Activated naive CD8-positive, alpha-beta T cell (primary cell): ENCODE results near the gene CYTIP.
A peak's percentile ranks its signal among the peaks of the same experiment; 100 is the strongest.
"Not testable (repeated sequence)": the region's sequence is repeated elsewhere in the genome, so short reads cannot be mapped to it uniquely, and the experiment has no call there.

ENCODE experiments used
- H3K27ac Mint-ChIP-seq: one replicate; pipeline ENCODE4 v1.8.0; 2021; ENCODE audit warnings: mixed read lengths
- H3K27me3 Mint-ChIP-seq: one replicate; pipeline ENCODE4 v1.8.0; 2021; ENCODE audit warnings: mixed read lengths
- H3K36me3 Mint-ChIP-seq: one replicate; pipeline ENCODE4 v1.8.0; 2021; ENCODE audit warnings: mixed read lengths
- H3K4me1 Mint-ChIP-seq: one replicate; pipeline ENCODE4 v1.8.0; 2021; ENCODE audit warnings: low read depth, mixed read lengths
- H3K4me3 Mint-ChIP-seq: one replicate; pipeline ENCODE4 v1.8.0; 2021; ENCODE audit warnings: mild to moderate bottlenecking, mixed read lengths
- H3K9me3 Mint-ChIP-seq: one replicate; pipeline ENCODE4 v1.8.0; 2021; ENCODE audit warnings: low read depth, mixed read lengths

Gene CYTIP

DNA sequence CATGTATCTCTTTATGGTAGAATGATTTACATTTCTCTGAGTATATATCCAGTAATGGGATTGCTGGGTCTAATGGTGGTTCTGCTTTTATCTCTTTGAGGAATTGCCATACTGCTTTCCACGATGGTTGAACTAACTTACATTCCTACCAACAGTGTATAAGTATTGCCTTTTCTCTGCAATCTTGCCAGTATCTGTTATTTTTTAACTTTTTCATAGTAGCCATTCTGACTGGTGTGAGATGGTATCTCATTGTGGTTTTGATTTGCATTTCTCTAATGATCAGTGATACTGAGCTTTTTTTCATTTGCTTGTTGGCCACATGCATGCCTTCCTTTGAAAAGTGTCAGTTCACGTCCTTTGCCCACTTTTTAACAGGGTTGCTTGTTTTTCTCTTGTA lies 55.1 kb downstream of the CYTIP start:
- Mint-ChIP-seq H3K4me3 (no peak overlapping the region), H3K4me1 (peaks cover 41% of the 10 kb centered on the region), H3K36me3 (peaks cover 37% of the 10 kb centered on the region), H3K27me3 (no peaks in the 10 kb centered on the region), H3K9me3 (peaks cover 38% of the 10 kb centered on the region), H3K27ac (peak overlapping the region; percentile 58)

DNA sequence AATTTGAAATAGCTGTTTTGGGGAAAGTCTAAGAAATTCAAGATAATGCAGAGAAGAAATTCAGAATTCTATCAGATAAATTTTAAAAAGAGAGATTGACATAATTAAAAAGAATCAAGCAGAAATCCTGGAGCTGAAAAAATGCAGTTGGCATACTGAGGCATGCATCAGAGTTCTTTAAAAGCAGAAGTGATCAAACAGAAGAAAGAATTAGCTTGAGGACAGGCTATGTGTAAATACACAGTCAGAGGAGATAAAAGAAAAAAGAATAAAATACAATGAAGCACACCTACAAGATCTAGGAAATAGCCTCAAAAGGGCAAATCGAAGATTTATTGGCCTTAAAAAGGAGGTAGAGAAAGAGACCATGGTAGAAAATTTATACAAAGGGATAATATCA lies 57.1 kb downstream of the CYTIP start:
- Mint-ChIP-seq H3K27ac (peak overlapping the region; percentile 75), H3K9me3 (peaks cover 31% of the 10 kb centered on the region), H3K4me3 (no peak overlapping the region), H3K27me3 (no peaks in the 10 kb centered on the region), H3K36me3 (peaks cover 31% of the 10 kb centered on the region), H3K4me1 (peaks cover 47% of the 10 kb centered on the region)

DNA sequence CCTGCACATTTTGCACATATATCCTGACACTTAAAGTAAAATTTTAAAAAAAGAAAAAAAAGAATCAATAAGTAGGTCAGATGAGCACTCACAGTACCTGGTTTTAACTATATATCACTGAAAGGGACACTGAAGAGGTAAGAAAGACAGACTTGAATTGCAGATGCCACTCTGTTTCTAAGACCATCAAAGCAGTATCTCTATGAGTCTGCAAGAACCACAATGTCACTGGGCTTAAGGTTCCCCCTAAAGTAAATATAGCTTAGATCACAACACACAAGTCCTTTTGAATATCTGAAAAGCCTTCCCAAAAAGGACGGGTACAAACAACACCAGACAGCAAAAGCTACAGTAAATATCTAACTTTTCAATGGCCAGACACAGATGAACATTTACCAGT lies 57.6 kb downstream of the CYTIP start:
- Mint-ChIP-seq H3K4me3 (no peak overlapping the region), H3K36me3 (peaks cover 28% of the 10 kb centered on the region), H3K27me3 (no peaks in the 10 kb centered on the region)

DNA sequence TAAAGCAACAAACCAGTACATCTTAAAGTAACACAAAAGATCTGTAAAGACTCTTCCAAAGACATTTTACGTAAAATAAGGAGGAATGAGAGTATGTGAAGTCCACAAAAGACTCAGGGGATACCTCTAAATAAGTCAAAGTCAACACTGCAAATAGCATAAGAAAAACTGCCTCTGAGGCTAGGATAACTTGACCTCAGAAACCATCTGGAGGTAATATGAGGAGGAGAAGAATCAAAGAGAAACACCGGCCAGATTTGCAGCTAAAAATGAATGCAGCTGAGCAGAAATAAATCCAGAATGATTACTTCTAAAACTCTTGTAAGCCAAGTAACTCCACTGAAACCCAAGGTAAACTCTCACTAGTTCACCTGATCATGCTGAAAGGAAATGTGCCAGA lies 66.0 kb downstream of the CYTIP start:
- no peak overlapping the region for H3K4me3 Mint-ChIP-seq
- peak overlapping the region; percentile 47 for H3K27ac Mint-ChIP-seq
- H3K9me3 Mint-ChIP-seq = peaks cover 17% of the 10 kb centered on the region
- no peaks in the 10 kb centered on the region for H3K27me3 Mint-ChIP-seq
- peaks cover 25% of the 10 kb centered on the region for H3K36me3 Mint-ChIP-seq
- peaks cover 35% of the 10 kb centered on the region for H3K4me1 Mint-ChIP-seq

More for the DNA sequence above, 57.6 kb downstream of the CYTIP start:
- peaks cover 50% of the 10 kb centered on the region for H3K4me1 Mint-ChIP-seq
- H3K27ac Mint-ChIP-seq = peak overlapping the region; percentile 75
- H3K9me3 Mint-ChIP-seq = peaks cover 27% of the 10 kb centered on the region

DNA sequence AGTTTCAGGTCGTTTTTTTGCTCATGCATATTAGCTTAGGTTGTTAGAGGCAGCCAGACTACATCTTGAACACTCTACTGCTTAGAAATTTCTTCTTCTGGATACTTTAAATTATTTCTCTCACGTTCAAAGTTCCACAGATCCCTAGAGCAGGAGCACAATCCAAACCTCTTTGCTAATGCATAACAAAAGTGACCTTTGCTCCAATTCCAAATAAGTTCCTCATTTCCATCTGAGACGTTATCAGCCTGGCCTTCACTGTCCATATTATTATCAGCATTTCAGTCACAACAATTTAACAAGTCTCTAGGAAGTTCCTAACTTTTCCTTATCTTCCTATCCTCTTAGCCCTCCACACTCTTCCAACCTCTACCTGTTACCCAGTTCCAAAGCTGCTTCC lies 67.8 kb downstream of the CYTIP start:
- Mint-ChIP-seq H3K4me3 (no peak overlapping the region), H3K9me3 (peaks cover 17% of the 10 kb centered on the region), H3K27ac (no peak overlapping the region), H3K36me3 (peaks cover 22% of the 10 kb centered on the region), H3K27me3 (no peaks in the 10 kb centered on the region), H3K4me1 (peaks cover 24% of the 10 kb centered on the region)

DNA sequence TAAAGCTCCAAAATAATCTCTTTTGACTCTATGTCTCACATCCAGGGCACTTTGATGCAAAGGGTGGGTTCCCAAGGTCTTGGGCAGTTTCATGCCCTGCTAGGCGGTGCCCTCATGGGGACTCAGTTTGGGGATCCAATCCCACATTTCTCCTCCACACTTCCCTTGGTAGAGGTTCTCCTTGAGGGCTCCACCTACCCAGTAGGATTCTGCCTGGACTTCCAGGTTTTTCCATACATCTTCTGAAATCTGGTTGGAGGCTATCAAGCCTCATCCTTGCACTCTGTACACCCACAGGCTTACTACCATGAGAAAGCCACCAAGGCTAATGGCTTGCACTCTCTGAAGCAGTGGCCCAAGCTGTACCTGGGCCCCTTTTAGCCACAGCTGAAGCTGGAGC lies 68.5 kb downstream of the CYTIP start:
- H3K36me3 Mint-ChIP-seq = peaks cover 22% of the 10 kb centered on the region
- H3K4me3 Mint-ChIP-seq = no peak overlapping the region
- no peaks in the 10 kb centered on the region for H3K27me3 Mint-ChIP-seq
- peaks cover 18% of the 10 kb centered on the region for H3K4me1 Mint-ChIP-seq
- H3K27ac Mint-ChIP-seq = no peak overlapping the region
- H3K9me3 Mint-ChIP-seq = peaks cover 17% of the 10 kb centered on the region

DNA sequence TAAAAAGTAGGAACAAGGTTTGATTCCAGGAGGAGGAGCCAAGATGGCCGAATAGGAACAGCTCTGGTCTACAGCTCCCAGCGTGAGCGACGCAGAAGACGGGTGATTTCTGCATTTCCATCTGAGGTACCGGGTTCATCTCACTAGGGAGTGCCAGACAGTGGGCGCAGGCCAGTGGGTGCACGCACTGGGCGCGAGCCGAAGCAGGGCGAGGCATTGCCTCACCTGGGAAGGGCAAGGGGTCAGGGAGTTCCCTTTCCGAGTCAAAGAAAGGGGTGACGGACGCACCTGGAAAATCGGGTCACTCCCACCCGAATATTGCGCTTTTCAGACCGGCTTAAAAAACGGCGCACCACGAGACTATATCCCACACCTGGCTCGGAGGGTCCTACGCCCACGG lies 75.4 kb downstream of the CYTIP start:
- H3K27ac Mint-ChIP-seq, H3K27me3 Mint-ChIP-seq, H3K9me3 Mint-ChIP-seq, H3K4me3 Mint-ChIP-seq: not testable (repeated sequence)
- Mint-ChIP-seq H3K36me3 (peaks cover 14% of the 10 kb centered on the region), H3K4me1 (peaks cover 42% of the 10 kb centered on the region)

DNA sequence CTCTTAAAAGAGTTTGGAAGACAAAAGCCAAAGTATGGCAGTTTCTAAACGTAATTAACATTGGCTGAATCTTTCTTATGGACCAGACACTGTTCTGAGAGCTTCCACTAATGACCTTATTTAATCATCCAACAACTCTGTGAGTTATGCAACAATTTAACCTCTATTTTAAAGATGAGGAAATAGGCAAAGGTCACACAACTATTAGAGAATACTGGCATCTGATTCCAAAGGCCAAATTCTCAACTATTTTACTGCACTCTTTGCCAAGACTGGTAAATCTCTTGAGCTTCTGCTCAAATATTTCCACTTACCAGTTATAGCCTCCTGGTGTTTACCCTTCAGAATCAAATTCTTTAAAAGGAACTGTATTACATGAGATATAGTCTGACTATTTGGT lies 76.2 kb downstream of the CYTIP start:
- H3K4me3 Mint-ChIP-seq = no peak overlapping the region
- no peaks in the 10 kb centered on the region for H3K9me3 Mint-ChIP-seq
- no peak overlapping the region for H3K27ac Mint-ChIP-seq
- H3K27me3 Mint-ChIP-seq = no peaks in the 10 kb centered on the region
- H3K36me3 Mint-ChIP-seq = peaks cover 20% of the 10 kb centered on the region
- H3K4me1 Mint-ChIP-seq = peaks cover 50% of the 10 kb centered on the region
